HG03108 (cell line): ENCODE measurements around the gene HSP90B1.

ENCODE experiments used
- ATAC-seq: cut with Tn5 transposase; IDR thresholded peaks from one replicate; pipeline ENCODE4 v1.9.1; 2021; ENCODE audit warnings: moderate library complexity; ENCODE audit not compliant: unreplicated experiment

HSP90B1 gene

GRCh38 chr12:103969391-103969790 lies 39.2 kb downstream of the HSP90B1 start:
- ATAC-seq = no peak

GRCh38 chr12:103973909-103974308 lies 43.7 kb downstream of the HSP90B1 start:
- no peak for ATAC-seq

GRCh38 chr12:103975368-103975767 lies 45.2 kb downstream of the HSP90B1 start:
- ATAC-seq = no peak

- no peak for ATAC-seq
Observed at GRCh38 chr12:103978384-103978982, 48.3 kb downstream of the HSP90B1 start.

- no peak for ATAC-seq
Observed at GRCh38 chr12:103986829-103987228, 56.6 kb downstream of the HSP90B1 start.

- ATAC-seq = no peak
Observed at GRCh38 chr12:103994235-103994634, 64.0 kb downstream of the HSP90B1 start.

GRCh38 chr12:103996595-103996994 lies 66.4 kb downstream of the HSP90B1 start:
- ATAC-seq = no peak

- ATAC-seq = no peak
Observed at GRCh38 chr12:103997286-103997900, 67.2 kb downstream of the HSP90B1 start.
